Neural cell (in vitro differentiated cells): ENCODE data around the gene ERC2. TPM values are rescaled to one million over a fixed set of nuclear protein-coding genes. Genes with fewer than 3 reads are reported as not detected.

ENCODE experiments used
- H2AFZ ChIP-seq: fragments of 200-600, 300-800 bp; sonication (generic), shearing (Covaris generic); 2 replicates; pipeline ENCODE4 v1.6.0; 2014; ENCODE audit warnings: low read depth, mild to moderate bottlenecking, antibody characterized with exemption, low read length, moderate library complexity
- H3F3A ChIP-seq: fragments of 200-600 bp; shearing (Covaris generic); 2 replicates; pipeline ENCODE4 v1.6.1; 2016; ENCODE audit warnings: mild to moderate bottlenecking, moderate library complexity, mixed read lengths, antibody characterized with exemption, low read length; ENCODE audit not compliant: insufficient read depth, poor library complexity, severe bottlenecking
- H3K27ac ChIP-seq: fragments of 200-600, 300-800 bp; sonication (generic), shearing (Covaris generic); 2 replicates; pipeline ENCODE4 v1.5.1; 2014; ENCODE audit warnings: mild to moderate bottlenecking, low read length, moderate library complexity
- H3K27me3 ChIP-seq: fragments of 300-800, 200-600 bp; sonication (generic), shearing (Covaris generic); 2 replicates; pipeline ENCODE4 v1.6.0; 2014; ENCODE audit warnings: mild to moderate bottlenecking, low read depth, low read length, moderate library complexity; ENCODE audit not compliant: insufficient read depth
- H3K36me3 ChIP-seq: fragments of 300-800, 200-600 bp; sonication (generic), shearing (Covaris generic); 2 replicates; pipeline ENCODE4 v1.5.1; 2014; ENCODE audit warnings: mild to moderate bottlenecking, antibody characterized with exemption, low read length, moderate library complexity; ENCODE audit not compliant: insufficient read depth
- H3K4me2 ChIP-seq: fragments of 300-800, 200-600 bp; sonication (generic), shearing (Covaris generic); 2 replicates; pipeline ENCODE4 v1.6.0; 2014; ENCODE audit warnings: mild to moderate bottlenecking, low read length
- H3K4me3 ChIP-seq: fragments of 300-800, 200-600 bp; sonication (generic), shearing (Covaris generic); 2 replicates; pipeline ENCODE4 v1.5.1; 2014; ENCODE audit warnings: mild to moderate bottlenecking, low read length, moderate library complexity
- H3K79me2 ChIP-seq: fragments of 200-600 bp; shearing (Covaris generic); replicated peaks from 2 replicates; pipeline ENCODE4 v1.6.0; 2014; ENCODE audit warnings: mild to moderate bottlenecking, low read length, moderate library complexity; ENCODE audit not compliant: insufficient read depth
- H3K9ac ChIP-seq: fragments of 300-800, 200-600 bp; sonication (generic), shearing (Covaris generic); 2 replicates; pipeline ENCODE4 v1.6.1; 2016; ENCODE audit warnings: mild to moderate bottlenecking, low read length, mixed read lengths
- H3K9me2 ChIP-seq: fragments of 200-600 bp; shearing (Covaris generic); 2 replicates; pipeline ENCODE4 v1.6.1; 2016; ENCODE audit warnings: mild to moderate bottlenecking, low read length, mixed read lengths; ENCODE audit not compliant: insufficient read depth
- H3K9me3 ChIP-seq: fragments of 200-600, 300-800 bp; sonication (generic), shearing (Covaris generic); 2 replicates; pipeline ENCODE4 v1.6.1; 2016; ENCODE audit warnings: mild to moderate bottlenecking, mixed run types, low read length, moderate library complexity, mixed read lengths
- H4K20me1 ChIP-seq: fragments of 200-600 bp; shearing (Covaris generic); 2 replicates; pipeline ENCODE4 v1.6.1; 2016; ENCODE audit warnings: mild to moderate bottlenecking, mixed run types; ENCODE audit not compliant: insufficient read depth
- EP300 ChIP-seq: fragments of 450-650 bp; conservative IDR thresholded peaks from 2 replicates; pipeline ENCODE4 v1.6.1; 2014; ENCODE audit warnings: antibody characterized with exemption, mild to moderate bottlenecking, moderate library complexity; ENCODE audit not compliant: poor library complexity, severe bottlenecking
- EZH2 ChIP-seq: fragments of 200-600, 300-800 bp; shearing (Covaris generic), sonication (generic); IDR thresholded peaks from 2 replicates; pipeline ENCODE4 v1.6.1; 2014; ENCODE audit warnings: antibody characterized with exemption, low read length, borderline replicate concordance, mild to moderate bottlenecking; ENCODE audit not compliant: insufficient read depth, poor library complexity, severe bottlenecking
- MXI1 ChIP-seq: fragments of 450-650 bp; conservative IDR thresholded peaks from 2 replicates; pipeline ENCODE4 v1.6.1; 2014; ENCODE audit warnings: antibody characterized with exemption, mild to moderate bottlenecking; ENCODE audit not compliant: poor library complexity, severe bottlenecking
- POLR2AphosphoS5 ChIP-seq: IDR thresholded peaks from 2 replicates; pipeline ENCODE4 v1.6.1; 2012
- RAD21 ChIP-seq: fragments of 450-650 bp; conservative IDR thresholded peaks from 2 replicates; pipeline ENCODE4 v1.6.1; 2014; ENCODE audit warnings: antibody characterized with exemption, mild to moderate bottlenecking, moderate library complexity
- SMC3 ChIP-seq: fragments of 450-650 bp; conservative IDR thresholded peaks from 2 replicates; pipeline ENCODE4 v1.6.1; 2014; ENCODE audit warnings: antibody characterized with exemption, mild to moderate bottlenecking, moderate library complexity; ENCODE audit not compliant: poor library complexity
- TAF1 ChIP-seq: IDR thresholded peaks from 2 replicates; pipeline ENCODE4 v1.6.1; 2012; ENCODE audit warnings: low read depth
- polyA plus RNA-seq: library from polyadenylated mRNA; depleted of rRNA; stranded (reverse); fragments of >200 nt; gene quantifications from 2 replicates; pipeline ENCODE4 v1.2.3, GENCODE V29; 2014
- TF ChIP-seq, protein P1 (sequence below): fragments of 450-650 bp; IDR thresholded peaks from 2 replicates; pipeline ENCODE4 v1.5.1; 2014; ENCODE audit warnings: antibody characterized with exemption, mild to moderate bottlenecking, moderate library complexity; ENCODE audit not compliant: poor library complexity, severe bottlenecking
- TF ChIP-seq, protein P2 (sequence below): IDR thresholded peaks from 2 replicates; pipeline ENCODE4 v1.6.1; 2012; ENCODE audit warnings: borderline replicate concordance

Gene ERC2
- polyA plus RNA-seq, 1 donor from 2014 or later = 60.4 TPM

DNA sequence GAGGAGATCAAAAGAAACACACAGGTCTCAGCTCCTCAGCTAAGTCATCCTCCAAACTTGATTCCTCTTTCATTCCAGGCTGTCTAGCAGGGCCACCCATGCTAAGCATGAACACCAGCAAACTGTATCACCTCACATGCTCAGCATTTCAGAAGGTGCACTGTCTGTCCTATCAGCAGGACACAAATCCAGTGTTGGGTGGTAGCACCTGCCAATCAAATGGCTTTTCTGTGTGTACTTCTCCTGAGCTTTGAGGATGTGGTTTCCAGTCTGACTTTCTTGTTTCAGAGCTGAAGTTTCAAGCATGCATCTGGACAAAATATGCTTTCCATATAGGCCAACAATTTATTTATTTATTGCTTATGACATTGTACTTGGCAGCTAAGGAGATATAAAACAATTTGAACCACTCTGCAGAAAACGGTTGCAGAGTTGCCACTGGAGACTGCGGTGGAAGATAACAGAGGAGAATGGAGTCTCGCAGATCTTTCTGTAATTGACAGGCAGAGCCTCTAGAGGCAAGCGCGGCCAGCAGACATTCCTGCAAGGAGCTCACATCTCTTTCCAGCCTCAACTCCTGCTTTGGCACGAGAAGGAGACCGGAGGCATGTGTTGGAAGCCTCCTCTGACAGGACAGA, 814.0 kb downstream of the ERC2 start:
- TF ChIP-seq TAF1 (no peak), RAD21 (no peak), SMC3 (no peak), EZH2 (no peak), MXI1 (no peak), EP300 (no peak), POLR2AphosphoS5 (no peak)
- TF ChIP-seq, protein P1, sequence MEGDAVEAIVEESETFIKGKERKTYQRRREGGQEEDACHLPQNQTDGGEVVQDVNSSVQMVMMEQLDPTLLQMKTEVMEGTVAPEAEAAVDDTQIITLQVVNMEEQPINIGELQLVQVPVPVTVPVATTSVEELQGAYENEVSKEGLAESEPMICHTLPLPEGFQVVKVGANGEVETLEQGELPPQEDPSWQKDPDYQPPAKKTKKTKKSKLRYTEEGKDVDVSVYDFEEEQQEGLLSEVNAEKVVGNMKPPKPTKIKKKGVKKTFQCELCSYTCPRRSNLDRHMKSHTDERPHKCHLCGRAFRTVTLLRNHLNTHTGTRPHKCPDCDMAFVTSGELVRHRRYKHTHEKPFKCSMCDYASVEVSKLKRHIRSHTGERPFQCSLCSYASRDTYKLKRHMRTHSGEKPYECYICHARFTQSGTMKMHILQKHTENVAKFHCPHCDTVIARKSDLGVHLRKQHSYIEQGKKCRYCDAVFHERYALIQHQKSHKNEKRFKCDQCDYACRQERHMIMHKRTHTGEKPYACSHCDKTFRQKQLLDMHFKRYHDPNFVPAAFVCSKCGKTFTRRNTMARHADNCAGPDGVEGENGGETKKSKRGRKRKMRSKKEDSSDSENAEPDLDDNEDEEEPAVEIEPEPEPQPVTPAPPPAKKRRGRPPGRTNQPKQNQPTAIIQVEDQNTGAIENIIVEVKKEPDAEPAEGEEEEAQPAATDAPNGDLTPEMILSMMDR = no peak
- TF ChIP-seq, protein P2, sequence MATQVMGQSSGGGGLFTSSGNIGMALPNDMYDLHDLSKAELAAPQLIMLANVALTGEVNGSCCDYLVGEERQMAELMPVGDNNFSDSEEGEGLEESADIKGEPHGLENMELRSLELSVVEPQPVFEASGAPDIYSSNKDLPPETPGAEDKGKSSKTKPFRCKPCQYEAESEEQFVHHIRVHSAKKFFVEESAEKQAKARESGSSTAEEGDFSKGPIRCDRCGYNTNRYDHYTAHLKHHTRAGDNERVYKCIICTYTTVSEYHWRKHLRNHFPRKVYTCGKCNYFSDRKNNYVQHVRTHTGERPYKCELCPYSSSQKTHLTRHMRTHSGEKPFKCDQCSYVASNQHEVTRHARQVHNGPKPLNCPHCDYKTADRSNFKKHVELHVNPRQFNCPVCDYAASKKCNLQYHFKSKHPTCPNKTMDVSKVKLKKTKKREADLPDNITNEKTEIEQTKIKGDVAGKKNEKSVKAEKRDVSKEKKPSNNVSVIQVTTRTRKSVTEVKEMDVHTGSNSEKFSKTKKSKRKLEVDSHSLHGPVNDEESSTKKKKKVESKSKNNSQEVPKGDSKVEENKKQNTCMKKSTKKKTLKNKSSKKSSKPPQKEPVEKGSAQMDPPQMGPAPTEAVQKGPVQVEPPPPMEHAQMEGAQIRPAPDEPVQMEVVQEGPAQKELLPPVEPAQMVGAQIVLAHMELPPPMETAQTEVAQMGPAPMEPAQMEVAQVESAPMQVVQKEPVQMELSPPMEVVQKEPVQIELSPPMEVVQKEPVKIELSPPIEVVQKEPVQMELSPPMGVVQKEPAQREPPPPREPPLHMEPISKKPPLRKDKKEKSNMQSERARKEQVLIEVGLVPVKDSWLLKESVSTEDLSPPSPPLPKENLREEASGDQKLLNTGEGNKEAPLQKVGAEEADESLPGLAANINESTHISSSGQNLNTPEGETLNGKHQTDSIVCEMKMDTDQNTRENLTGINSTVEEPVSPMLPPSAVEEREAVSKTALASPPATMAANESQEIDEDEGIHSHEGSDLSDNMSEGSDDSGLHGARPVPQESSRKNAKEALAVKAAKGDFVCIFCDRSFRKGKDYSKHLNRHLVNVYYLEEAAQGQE = no peak
- Histone ChIP-seq H3K9me2 (no peaks in the 10 kb centered on the region), H3K27ac (no peak overlapping the region), H3K36me3 (no peaks in the 10 kb centered on the region), H3K27me3 (no peaks in the 10 kb centered on the region), H3K9ac (no peak overlapping the region), H2AFZ (no peak overlapping the region), H3K79me2 (no peaks in the 10 kb centered on the region), H3K4me2 (no peak overlapping the region), H3K4me3 (no peak overlapping the region), H4K20me1 (no peaks in the 10 kb centered on the region), H3K9me3 (no peaks in the 10 kb centered on the region), H3F3A (no peaks in the 10 kb centered on the region)

DNA sequence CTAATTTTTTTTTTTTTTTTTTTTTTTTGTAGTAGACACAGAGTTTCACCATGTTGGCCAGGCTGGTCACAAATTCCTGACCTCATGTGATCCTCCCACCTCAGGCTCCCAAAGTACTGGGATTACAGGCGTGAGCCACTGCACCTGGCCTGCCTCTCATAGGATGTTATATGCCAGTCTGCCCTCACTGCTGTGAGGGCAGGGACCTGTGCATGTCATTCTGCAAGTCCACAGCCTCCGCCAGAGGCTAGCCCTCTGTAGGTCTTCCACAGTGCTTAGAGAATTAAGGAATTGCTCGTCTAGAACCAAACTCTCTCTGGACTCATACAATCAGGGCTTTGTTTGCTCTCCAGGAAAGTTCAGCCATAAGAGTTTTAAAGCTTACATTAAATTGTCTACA, 817.3 kb downstream of the ERC2 start:
- Histone ChIP-seq H2AFZ (no peak overlapping the region), H3K27ac (no peak overlapping the region), H3K27me3 (no peaks in the 10 kb centered on the region), H3K79me2 (no peaks in the 10 kb centered on the region), H4K20me1 (no peaks in the 10 kb centered on the region), H3K36me3 (no peaks in the 10 kb centered on the region), H3K4me3 (no peak overlapping the region), H3F3A (no peaks in the 10 kb centered on the region), H3K9me2 (no peaks in the 10 kb centered on the region), H3K9me3 (no peaks in the 10 kb centered on the region), H3K4me2 (no peak overlapping the region), H3K9ac (no peak overlapping the region)
- TF ChIP-seq EP300 = no peak
- TF ChIP-seq TAF1 = no peak
- TF ChIP-seq SMC3 = no peak
- no peak for TF ChIP-seq RAD21
- no peak for TF ChIP-seq EZH2
- no peak for TF ChIP-seq MXI1
- TF ChIP-seq POLR2AphosphoS5 = no peak
- TF ChIP-seq, protein P1 = no peak
- TF ChIP-seq, protein P2 = no peak
